ENCODE results near the gene VCAM1.
"Not testable (repeated sequence)": the region's sequence is repeated elsewhere in the genome, so short reads cannot be mapped to it uniquely, and the experiment has no call there.

VCAM1 gene

DNA sequence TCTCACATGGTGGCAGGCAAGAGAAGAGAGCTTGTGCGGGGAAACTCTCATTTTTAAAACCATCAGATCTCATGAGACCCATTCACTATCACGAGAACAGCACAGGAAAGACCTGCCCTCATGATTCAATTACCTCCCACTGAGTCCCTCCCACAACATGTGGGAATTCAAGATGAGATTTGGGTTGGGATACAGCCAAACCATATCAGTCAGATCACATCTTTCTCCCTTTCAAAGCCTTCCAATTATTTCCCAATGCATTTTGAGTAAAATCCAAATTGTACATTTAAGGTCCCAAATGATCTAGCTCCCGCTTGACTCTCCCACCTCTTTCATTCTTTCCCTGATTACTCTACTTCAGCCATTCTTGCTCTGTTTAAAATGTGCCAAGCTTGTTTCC is 62.2 kb downstream of the VCAM1 start:
- not testable (repeated sequence) for DNase-seq

DNA sequence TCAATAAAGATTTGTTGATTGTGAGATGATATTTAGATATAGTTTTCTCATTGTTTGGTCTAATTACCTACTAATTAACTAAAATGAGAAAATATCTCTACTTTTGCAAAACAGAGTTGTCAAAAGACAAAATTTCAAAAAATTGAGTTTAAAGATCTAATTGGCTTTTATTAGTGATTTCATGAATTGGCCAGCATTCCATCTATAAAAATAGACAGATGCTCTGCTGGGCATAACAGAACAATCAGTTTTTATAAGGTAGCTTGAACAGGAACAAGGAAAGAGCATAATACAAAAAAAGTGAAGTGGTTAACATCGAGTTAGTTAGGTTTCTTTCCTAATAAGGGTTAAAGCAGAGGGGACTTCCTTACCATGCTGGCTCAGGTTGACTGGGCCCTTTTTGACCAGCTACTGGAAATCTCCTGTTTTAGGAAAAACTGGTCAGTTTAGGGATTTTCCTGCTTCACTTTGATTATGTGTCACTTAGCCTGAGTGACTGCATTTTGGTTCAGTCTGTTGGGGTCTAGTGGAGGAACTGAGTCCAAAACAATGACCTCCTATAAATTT is 63.0 kb downstream of the VCAM1 start:
- no peak for DNase-seq

DNA sequence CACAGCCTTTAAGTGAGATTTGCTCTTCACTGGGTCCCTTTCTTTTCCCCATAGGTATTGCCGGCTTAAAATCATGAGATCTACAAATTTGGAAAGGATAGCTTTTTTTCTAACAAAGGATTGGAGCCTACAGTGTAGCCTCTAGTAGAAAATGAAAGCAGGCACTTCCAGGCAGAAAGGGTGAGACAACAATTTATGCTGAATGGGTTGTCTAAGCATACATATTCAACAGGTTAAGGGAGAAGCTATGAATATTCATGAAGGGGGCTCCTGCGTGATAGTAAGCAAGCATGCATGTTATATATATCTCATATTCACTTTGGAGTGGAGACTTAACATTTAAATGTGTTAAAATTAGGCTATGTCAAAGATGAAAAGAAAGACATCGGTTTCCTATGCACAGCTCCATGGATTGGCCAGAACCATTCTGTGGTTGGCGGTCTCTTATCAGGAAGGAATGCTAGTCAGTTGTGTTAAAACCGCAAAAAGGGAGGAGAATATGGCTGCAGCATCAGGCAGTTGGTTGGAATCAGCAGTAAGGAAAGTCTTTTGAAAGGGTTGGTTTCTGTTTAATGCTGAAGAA is 66.0 kb downstream of the VCAM1 start:
- DNase-seq: no peak

DNA sequence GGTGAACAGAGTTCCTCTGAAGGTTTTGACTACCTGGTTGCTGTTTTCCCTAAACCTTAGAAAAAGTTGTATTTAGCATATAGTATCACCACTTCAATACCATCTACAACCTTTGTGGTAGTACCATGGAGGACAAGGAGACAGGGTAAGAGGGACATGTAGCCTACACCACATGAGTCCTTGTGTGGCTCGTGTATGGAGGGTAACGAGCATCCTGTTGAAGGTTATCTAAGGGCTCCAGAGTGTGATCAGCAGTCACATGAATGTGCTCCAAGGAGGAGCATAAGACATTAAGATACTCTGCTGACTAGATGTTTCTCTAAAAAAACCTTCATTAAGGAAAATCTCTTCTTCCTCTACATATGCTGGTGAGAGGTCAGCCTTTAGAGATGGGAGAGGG is 67.3 kb downstream of the VCAM1 start:
- DNase-seq: no peak
